ENCODE measurements around the gene CEBPB. TPM values are rescaled to one million over a fixed set of nuclear protein-coding genes. Genes with fewer than 3 reads are reported as not detected.
"Not testable (repeated sequence)": the region's sequence is repeated elsewhere in the genome, so short reads cannot be mapped to it uniquely, and the experiment has no call there.

CEBPB gene
- polyA plus RNA-seq, 1 donor (not counting 4 experiments of a cell fraction or from before 2014, with no cell fraction given) = 15.8 TPM

DNA sequence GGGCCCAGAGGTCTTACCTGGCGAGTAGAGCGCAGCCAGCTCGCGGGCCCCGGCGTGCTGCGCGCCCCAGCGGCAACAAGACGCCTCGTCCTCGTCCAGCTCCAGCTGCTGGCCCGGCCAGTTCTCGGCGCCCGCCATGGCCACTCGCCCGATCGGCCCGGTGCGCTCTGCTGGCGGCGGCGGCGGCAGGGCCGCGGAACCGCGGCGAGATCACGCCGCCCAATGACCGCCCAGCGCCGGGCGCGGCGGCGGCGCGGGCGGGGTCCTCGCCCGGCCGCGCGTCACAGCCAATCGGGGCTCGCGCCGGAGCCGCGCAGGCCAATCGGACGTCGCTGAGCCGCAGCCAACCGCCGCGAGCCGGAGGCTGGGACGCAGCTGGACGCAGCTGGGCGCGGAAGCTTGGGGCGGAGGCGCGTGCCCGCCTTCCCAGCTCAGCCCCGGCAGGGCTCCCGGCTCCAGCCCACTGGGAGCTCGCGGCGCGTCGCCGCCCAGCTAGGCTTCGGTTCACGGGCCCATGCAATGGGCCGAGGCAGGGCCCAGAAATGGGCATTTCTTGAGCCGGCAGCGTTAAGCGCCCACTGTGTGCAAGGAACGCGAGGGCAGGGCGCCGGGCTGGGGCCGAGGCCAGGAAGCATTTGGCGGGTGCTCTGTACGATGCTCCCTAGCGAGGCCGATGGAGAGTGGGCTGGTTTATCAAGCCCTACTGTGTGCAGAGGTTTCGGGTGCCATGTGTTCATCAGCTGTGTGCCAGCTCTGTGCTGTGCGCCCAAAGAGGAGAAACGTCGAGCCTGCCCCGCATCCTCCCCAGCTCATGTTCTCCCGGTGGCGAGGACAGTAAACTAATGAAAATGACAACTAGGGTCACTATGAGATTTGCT, 36.9 kb upstream of the CEBPB start, which contains the start of gene PEDS1:
Gene PEDS1, minus strand, starts transcription at position 224 of the 878 bp plus-strand sequence. Its CDS starts 86 bp downstream, at position 138.
- Histone ChIP-seq H3K4me1 (ENCODE audit: control insufficient read depth, extremely low read depth, insufficient read depth, low read length) (peaks cover 42% of the 10 kb centered on the region), H3K4me2 (ENCODE audit: control insufficient read depth, extremely low read depth, insufficient read depth, low read depth, low read length) (peak within 1 kb of the TSS; percentile 100), H3K4me3 (ENCODE audit: control insufficient read depth in 2 of 3, extremely low read depth in 1 of 3, insufficient read depth in 2 of 3, low read depth in 1 of 3, low read length in 3 of 3) (peak within 1 kb of the TSS; percentile 93 to 97 (median 96)), H3K27ac (ENCODE audit: control insufficient read depth, insufficient read depth, low read length) (peak within 1 kb of the TSS; percentile 94), H4K20me1 (ENCODE audit: control insufficient read depth, extremely low read depth, insufficient read depth, low read length) (peaks cover 11% of the 10 kb centered on the region), H3K9ac (ENCODE audit: control insufficient read depth, extremely low read depth, insufficient read depth, low read length) (peak within 1 kb of the TSS; percentile 97), H2AFZ (ENCODE audit: control insufficient read depth, low read length) (peak within 1 kb of the TSS; percentile 64), H3K9me1 (ENCODE audit: control insufficient read depth, extremely low read depth, insufficient read depth, low read length) (peaks cover 3% of the 10 kb centered on the region), H3K27me3 (ENCODE audit: control insufficient read depth, extremely low read depth, insufficient read depth, low read length) (no peaks in the 10 kb centered on the region), H3K36me3 (ENCODE audit: control insufficient read depth in 2 of 2, extremely low read depth in 1 of 2, insufficient read depth in 2 of 2, low read length in 2 of 2) (peaks cover 7 to 12% of the 10 kb centered on the region in 2 experiments), H3K79me2 (ENCODE audit: control insufficient read depth, insufficient read depth, low read length) (peaks cover 46% of the 10 kb centered on the region), H3K9me3 (ENCODE audit: control insufficient read depth, low read depth, low read length) (no peaks in the 10 kb centered on the region)
- FAIRE-seq = no peak
- TF ChIP-seq, protein P1, sequence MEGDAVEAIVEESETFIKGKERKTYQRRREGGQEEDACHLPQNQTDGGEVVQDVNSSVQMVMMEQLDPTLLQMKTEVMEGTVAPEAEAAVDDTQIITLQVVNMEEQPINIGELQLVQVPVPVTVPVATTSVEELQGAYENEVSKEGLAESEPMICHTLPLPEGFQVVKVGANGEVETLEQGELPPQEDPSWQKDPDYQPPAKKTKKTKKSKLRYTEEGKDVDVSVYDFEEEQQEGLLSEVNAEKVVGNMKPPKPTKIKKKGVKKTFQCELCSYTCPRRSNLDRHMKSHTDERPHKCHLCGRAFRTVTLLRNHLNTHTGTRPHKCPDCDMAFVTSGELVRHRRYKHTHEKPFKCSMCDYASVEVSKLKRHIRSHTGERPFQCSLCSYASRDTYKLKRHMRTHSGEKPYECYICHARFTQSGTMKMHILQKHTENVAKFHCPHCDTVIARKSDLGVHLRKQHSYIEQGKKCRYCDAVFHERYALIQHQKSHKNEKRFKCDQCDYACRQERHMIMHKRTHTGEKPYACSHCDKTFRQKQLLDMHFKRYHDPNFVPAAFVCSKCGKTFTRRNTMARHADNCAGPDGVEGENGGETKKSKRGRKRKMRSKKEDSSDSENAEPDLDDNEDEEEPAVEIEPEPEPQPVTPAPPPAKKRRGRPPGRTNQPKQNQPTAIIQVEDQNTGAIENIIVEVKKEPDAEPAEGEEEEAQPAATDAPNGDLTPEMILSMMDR (optimal IDR thresholded peaks at IDR 0.05 in 1 of 3, IDR thresholded peaks at IDR 0.05 in 1 of 3, conservative IDR thresholded peaks at IDR 0.05 in 1 of 3; ENCODE audit: extremely low read depth in 1 of 3, insufficient read depth in 2 of 3, low read length in 3 of 3) = peak in 1 of 3 experiments; percentile 4
- TF ChIP-seq EZH2 (IDR thresholded peaks at IDR 0.05; ENCODE audit: low read length) = no peak
- no peak for DNase-seq (ENCODE audit: low read depth, low spot score)
- dilution Hi-C loops (cut with MboI; ENCODE audit: extremely low pct_ligation_motif_present, low sequenced_read_pairs) = no loop called here

GRCh38 chr20:50161494-50161893, 29.1 kb upstream of the CEBPB start:
- H3K4me3 ChIP-seq (ENCODE audit: control insufficient read depth in 2 of 3, extremely low read depth in 1 of 3, insufficient read depth in 2 of 3, low read depth in 1 of 3, low read length in 3 of 3); H3K9ac ChIP-seq (ENCODE audit: control insufficient read depth, extremely low read depth, insufficient read depth, low read length); H2AFZ ChIP-seq (ENCODE audit: control insufficient read depth, low read length); H3K27me3 ChIP-seq (ENCODE audit: control insufficient read depth, extremely low read depth, insufficient read depth, low read length); H4K20me1 ChIP-seq (ENCODE audit: control insufficient read depth, extremely low read depth, insufficient read depth, low read length); dilution Hi-C loops (cut with MboI; ENCODE audit: extremely low pct_ligation_motif_present, low sequenced_read_pairs); DNase-seq (ENCODE audit: low read depth, low spot score); H3K36me3 ChIP-seq (ENCODE audit: control insufficient read depth in 2 of 2, extremely low read depth in 1 of 2, insufficient read depth in 2 of 2, low read length in 2 of 2); H3K9me3 ChIP-seq (ENCODE audit: control insufficient read depth, low read depth, low read length); H3K27ac ChIP-seq (ENCODE audit: control insufficient read depth, insufficient read depth, low read length); H3K9me1 ChIP-seq (ENCODE audit: control insufficient read depth, extremely low read depth, insufficient read depth, low read length); H3K79me2 ChIP-seq (ENCODE audit: control insufficient read depth, insufficient read depth, low read length); H3K4me2 ChIP-seq (ENCODE audit: control insufficient read depth, extremely low read depth, insufficient read depth, low read depth, low read length); FAIRE-seq: not testable (repeated sequence)
- H3K4me1 ChIP-seq (ENCODE audit: control insufficient read depth, extremely low read depth, insufficient read depth, low read length) = peaks cover 25% of the 10 kb centered on the region
